SJCRH30 (cell line): ENCODE results near the gene SP4. TPM values are rescaled to one million over a fixed set of nuclear protein-coding genes. Genes with fewer than 3 reads are reported as not detected.

Experiments used
- DNase-seq, 2 experiments: peaks; one replicate each; pipeline ENCODE4 v3.0.0-alpha.2; 2015 to 2020
- H3K27ac ChIP-seq: fragments of 250-450 bp; sonication (Bioruptor Pico); 2 replicates; pipeline ENCODE4 v1.5.1; 2020; ENCODE audit warnings: mild to moderate bottlenecking, moderate library complexity
- H3K27me3 ChIP-seq: fragments of 250-450 bp; sonication (Bioruptor Pico); 2 replicates; pipeline ENCODE4 v1.5.1; 2020; ENCODE audit warnings: mild to moderate bottlenecking, moderate library complexity
- H3K36me3 ChIP-seq: fragments of 250-450 bp; sonication (Bioruptor Pico); 2 replicates; pipeline ENCODE4 v1.5.1; 2020; ENCODE audit warnings: mild to moderate bottlenecking, moderate library complexity
- H3K4me1 ChIP-seq: fragments of 250-450 bp; sonication (Bioruptor Pico); 2 replicates; pipeline ENCODE4 v1.5.1; 2020; ENCODE audit warnings: mild to moderate bottlenecking, moderate library complexity
- H3K4me3 ChIP-seq: fragments of 250-450 bp; sonication (Bioruptor Pico); 2 replicates; pipeline ENCODE4 v1.5.1; 2020; ENCODE audit warnings: mild to moderate bottlenecking, moderate library complexity
- H3K9me3 ChIP-seq: fragments of 250-450 bp; sonication (Bioruptor Pico); replicated peaks from 2 replicates; pipeline ENCODE4 v1.5.1; 2020; ENCODE audit warnings: mild to moderate bottlenecking, moderate library complexity
- total RNA-seq: library from RNA; depleted of rRNA; stranded (reverse); fragments of >200 nt; shearing (Covaris generic); gene quantifications from 2 replicates; pipeline ENCODE4 v1.2.3, GENCODE V29; 2014; rRNA removed

SP4 gene
- total RNA-seq, 1 experiment from 2014 or later, result 39.5 TPM

GRCh38 chr7:21562385-21562784 is 134.5 kb downstream of the SP4 start:
- Histone ChIP-seq H3K4me3 (no peak overlapping the region), H3K27ac (no peak overlapping the region), H3K27me3 (no peaks in the 10 kb centered on the region)

More at GRCh38 chr7:21562385-21562784, 134.5 kb downstream of the SP4 start:
- H3K36me3 ChIP-seq, result no peaks in the 10 kb centered on the region
- no peaks in the 10 kb centered on the region for H3K9me3 ChIP-seq
- no peaks in the 10 kb centered on the region for H3K4me1 ChIP-seq
- DNase-seq, result no peak

Other genes starting within 250 kb of the SP4 start
- 1.0 and 1.1 TPM in 2 replicates for gene DNAH11, start 115.0 kb downstream of the SP4 start, total RNA-seq